Inferior parietal cortex (tissue), 1 donor: ENCODE results near the gene EFHC1.

ENCODE experiments used
- DNase-seq: peaks from one replicate; pipeline ENCODE4 v3.0.0-alpha.2; 2016; ENCODE audit errors: extremely low spot score

Gene EFHC1

GRCh38 chr6:52503323-52503747, 83.2 kb downstream of the EFHC1 start:
- no peak for DNase-seq

GRCh38 chr6:52503851-52504781, 84.0 kb downstream of the EFHC1 start:
- no peak for DNase-seq

GRCh38 chr6:52504782-52505136, 84.6 kb downstream of the EFHC1 start:
- DNase-seq: no peak

DNA sequence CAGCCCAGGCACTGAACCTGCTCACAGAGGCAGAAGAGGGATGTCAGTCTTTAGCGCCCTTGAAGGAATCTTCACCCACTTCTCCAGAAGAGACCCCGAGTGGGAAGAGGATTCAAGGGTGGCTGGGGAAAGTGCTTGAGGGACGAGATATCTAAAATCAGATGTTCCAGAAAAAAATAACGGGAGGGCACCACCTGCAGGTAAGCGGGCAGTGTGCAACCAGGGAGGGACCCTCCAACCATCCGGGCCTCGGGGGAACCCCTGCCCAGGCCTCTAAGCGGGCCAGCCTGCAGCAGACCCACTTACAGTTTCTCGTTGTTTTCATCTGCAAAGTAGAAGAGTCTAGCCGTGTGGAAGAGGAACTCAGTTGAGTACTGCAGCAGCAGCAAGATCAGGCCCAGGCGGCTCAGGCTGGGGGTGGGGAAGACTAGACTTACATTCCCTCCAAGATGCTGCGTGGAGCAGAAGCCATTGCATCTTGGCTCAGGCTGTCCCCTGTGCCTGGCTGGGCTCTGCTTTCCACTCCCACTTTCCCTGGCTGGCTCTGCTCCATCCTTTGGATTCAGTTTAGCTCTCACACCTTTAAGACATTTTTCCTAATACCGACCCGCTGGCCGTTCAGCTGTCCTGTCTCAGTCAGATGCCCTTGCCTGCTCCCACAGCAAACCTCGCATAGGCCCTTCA, 85.7 kb downstream of the EFHC1 start:
- DNase-seq: no peak

- no peak for DNase-seq
These were observed 86.3 kb downstream of the EFHC1 start for GRCh38 chr6:52506476-52506875.

DNA sequence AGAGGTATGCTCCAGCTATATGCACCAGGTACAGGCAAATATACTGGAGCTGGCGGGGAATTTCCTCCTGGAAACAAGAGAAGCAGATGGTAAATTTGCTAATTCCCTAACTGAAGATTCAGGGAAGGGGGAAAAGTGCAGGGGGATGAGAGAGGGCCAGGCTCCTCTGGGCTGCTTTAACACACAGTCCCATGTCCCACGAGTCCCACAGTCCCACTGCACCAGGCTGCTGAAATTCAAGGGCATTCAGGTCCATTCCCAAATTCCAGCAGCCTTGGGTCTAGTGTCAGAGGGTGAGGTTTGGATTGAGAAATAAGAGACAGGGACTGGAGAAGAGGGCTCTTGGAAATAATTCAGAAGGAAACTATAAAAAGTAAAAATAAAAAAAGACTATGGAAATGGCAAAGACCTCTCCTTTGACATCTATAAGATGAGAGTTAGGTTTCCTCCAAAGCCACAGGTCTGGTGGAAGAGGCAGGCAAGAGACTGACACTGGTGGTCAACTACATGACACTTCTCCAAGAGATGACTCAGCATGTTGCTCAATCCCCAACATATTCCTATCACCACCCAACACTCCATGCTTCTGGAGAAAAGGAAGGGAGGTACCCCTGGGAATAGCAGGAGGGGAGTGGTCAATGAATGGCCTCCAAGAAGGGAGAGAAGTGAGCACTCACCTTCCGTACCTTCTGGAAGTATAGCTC, 87.6 kb downstream of the EFHC1 start:
- DNase-seq: no peak

DNA sequence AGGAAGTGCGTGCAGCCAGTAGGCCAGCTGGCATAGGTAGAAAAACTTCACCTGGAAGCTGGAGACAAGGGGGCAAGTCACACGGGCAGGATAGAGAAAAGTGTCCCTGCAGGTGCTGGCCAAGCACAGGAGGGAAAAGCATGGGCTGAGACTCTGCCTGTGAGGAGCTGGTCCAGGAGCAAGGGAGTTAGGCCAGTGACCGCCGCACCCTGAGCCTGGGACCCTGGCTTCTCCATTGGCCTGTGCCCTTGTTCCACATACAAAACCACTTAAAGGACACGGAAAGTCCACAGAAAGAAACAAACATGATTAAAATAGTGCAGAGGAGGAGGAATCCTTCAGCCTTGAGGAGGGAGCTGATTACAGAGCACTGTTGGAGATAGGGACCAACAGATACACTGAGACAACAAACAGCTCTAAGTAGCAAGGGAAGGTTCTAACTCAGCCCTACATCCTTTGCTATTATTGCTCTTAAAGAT, 88.2 kb downstream of the EFHC1 start:
- DNase-seq: no peak

- DNase-seq: no peak
These were observed 89.4 kb downstream of the EFHC1 start for GRCh38 chr6:52509281-52510212.

DNA sequence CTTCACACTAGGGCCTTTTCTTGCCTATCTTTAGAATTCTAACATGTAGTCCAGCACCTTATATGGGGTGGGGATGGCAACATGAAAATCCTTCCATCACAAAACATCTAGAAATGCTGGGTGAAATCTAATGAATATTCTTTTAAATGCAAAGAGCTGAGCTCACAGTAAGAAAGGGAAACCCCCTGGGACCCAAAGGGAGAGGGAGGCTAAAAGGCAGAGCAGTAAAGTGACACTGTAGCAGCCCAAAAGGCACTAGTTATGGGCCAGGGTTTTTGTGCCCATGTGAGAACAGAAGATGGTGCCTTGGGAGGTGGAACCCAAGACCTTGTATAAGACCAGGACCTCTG, 90.0 kb downstream of the EFHC1 start:
- DNase-seq: no peak

GRCh38 chr6:52511163-52511562, 91.0 kb downstream of the EFHC1 start:
- DNase-seq: no peak

GRCh38 chr6:52511572-52512151, 91.5 kb downstream of the EFHC1 start:
- no peak for DNase-seq

DNA sequence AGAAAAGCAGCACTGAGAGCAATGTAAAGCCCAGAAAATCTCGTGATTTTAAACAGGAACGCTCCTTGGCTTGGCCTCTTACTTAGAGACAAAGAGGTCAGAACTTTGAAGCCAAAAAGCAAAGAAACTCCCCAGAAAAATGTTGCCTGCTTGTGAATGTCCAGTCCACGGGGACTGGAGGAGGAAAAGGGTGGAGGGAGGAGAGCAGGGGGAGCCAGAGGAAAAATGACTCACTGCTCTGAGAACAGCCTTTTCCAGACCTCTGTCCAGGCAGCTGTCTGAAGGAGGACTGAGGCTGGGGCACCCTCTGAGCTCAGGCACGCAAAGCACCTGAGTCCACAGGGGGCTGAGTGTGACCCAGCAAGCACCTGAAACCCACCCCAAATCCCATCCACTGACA, 92.1 kb downstream of the EFHC1 start:
- no peak for DNase-seq

DNA sequence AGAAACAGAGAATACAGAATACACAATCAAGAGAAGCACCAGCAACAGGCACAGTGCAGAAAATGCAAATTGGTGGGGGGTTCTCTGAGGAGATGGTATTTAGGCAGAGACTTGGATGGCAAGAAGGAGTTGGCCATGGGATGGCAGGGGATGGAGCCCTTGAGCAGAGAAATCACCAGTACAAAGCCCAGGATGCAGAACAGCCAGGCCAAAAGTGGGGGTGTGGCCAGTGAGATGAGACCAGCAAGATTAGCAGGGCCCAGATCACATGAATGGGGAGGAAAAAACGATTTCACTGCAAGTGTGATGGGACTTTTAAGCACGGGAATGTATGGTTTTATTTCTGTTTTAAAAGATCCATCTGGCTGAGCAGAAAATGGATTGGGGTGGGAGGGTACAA, 93.3 kb downstream of the EFHC1 start:
- no peak for DNase-seq

DNA sequence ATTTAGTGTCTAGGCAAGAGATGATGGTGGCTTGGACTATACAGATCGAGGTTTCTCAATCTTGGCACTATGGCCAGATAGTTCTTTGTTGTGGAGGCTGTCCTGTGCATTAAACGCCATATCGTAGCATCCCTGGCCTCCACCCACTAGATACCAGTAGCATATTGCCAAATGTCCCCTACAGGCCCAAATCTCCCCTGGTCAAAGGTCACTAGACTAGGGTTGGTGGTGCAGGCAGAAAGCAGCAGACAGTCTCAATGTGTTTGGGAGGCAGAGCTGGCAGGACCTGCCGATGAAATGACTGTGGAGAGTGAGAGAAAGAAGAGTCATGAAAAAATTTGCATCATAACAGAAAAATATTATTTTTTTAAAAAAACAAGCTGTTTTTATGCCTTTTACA, 93.8 kb downstream of the EFHC1 start:
- no peak for DNase-seq

GRCh38 chr6:52514514-52514913, 94.4 kb downstream of the EFHC1 start:
- no peak for DNase-seq

DNA sequence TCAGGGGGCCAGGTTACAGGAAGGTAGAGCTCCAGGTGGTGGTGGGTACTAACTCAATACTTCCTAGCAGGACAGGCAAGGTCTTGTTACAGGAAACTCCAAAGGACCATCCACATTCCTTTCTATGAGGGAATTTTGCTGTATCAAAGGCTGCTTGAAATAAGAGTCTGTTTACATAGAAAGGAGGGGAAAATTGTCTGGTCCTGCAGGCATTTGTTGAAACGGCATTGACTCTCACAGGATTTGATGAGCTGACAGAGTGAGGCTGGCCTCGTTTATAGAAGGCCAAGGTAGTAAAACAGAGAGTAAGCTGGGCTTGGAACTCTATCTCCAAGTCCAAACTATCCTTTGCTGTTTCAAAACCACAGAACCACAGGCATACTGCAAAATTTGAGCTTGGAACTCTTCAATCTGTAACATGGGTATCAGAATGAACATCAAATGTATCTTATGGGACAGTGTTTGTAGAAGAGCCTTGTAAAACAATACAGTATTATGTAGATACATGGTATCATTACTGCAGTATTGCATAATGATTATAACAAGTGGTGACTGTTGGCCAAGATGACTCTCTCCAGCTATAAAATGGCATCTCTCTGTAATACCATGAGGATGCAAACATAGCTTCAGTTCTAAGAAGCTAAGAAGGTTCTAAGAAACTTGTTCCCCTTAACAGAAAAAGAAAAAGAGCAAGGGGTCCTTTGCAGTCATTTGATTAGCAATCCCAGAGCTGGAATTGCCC, 95.2 kb downstream of the EFHC1 start:
- no peak for DNase-seq

GRCh38 chr6:52516269-52516668, 96.1 kb downstream of the EFHC1 start:
- DNase-seq: no peak

- DNase-seq: no peak
These were observed 96.8 kb downstream of the EFHC1 start for GRCh38 chr6:52516943-52517342.

- DNase-seq: peak; percentile 76
These were observed 97.5 kb downstream of the EFHC1 start for GRCh38 chr6:52517502-52518278.
